Skeletal muscle tissue (tissue), 5 donors: ENCODE data around the gene ODC1. TPM values are rescaled to one million over a fixed set of nuclear protein-coding genes. Genes with fewer than 3 reads are reported as not detected.

Experiments used
- H3K27ac ChIP-seq: one replicate; pipeline ENCODE4 v1.7.0; 2013; ENCODE audit warnings: mild to moderate bottlenecking, low read depth, low read length, inconsistent platforms
- H3K27me3 ChIP-seq, 3 donors: one replicate each; pipeline ENCODE4 v1.7.0; 2013; ENCODE audit warnings: low read length in 3 of 3; ENCODE audit not compliant: control insufficient read depth in 3 of 3, insufficient read depth in 3 of 3
- H3K36me3 ChIP-seq, 3 donors: one replicate each; pipeline ENCODE4 v1.7.0; 2013; ENCODE audit warnings: low read length in 3 of 3; ENCODE audit not compliant: control insufficient read depth in 3 of 3, insufficient read depth in 3 of 3
- H3K4me1 ChIP-seq, 3 donors: one replicate each; pipeline ENCODE4 v1.7.0; 2013; ENCODE audit warnings: low read length in 3 of 3, mild to moderate bottlenecking in 3 of 3; ENCODE audit not compliant: control insufficient read depth in 3 of 3, insufficient read depth in 3 of 3
- H3K4me3 ChIP-seq, 3 donors: one replicate each; pipeline ENCODE4 v1.7.0; 2013; ENCODE audit warnings: low read length in 3 of 3
- H3K9ac ChIP-seq, 3 donors: one replicate each; pipeline ENCODE4 v1.7.0; 2013; ENCODE audit warnings: low read length in 3 of 3, mild to moderate bottlenecking in 3 of 3, moderate library complexity in 2 of 3, low read depth in 1 of 3
- H3K9me3 ChIP-seq, 3 donors: one replicate each; pipeline ENCODE4 v1.7.0; 2013; ENCODE audit warnings: low read length in 3 of 3; ENCODE audit not compliant: control insufficient read depth in 3 of 3
- small RNA-seq: library from RNA; depleted of rRNA; stranded (forward); fragments of <200 nt; gene quantifications from one replicate; pipeline ENCODE3, GENCODE V24; 2014
- total RNA-seq: library from RNA; depleted of rRNA; stranded (reverse); fragments of >200 nt; gene quantifications from one replicate; pipeline ENCODE4 v1.2.3, GENCODE V29; 2014
- donor health status: Osteomylitis.

The ODC1 gene
- total RNA-seq, 1 donor from 2014 or later = 99.7 TPM

DNA sequence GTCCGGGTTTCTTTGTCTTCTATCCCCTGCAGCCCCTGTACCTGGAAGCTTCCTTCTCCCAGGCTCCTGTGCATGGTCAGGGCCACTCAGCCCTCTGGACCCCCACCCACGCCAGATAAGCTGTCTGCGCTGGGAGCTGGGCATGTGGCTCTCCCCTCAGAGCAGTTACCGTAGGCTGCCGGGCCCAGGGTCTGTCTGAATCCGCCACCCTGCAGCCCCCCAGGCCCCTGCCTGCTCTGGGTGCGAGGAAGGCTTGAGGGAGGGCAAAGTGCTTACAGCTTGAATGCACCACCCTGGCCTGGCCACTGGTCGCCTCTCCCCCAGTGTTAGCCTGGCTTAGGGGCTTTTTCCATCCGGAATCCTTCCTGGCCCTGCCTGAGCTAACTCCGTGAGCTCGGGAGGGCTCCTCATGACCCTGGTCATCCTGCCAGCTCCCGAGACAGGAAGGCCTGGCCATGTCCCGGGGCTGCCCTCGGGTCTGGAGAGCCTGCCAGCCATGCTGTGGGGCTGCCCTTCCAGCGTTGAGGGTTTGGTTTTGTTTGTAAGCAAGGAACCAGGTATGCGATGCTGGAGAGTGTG, 50.7 kb downstream of the ODC1 start:
- Histone ChIP-seq H3K9ac (no peak overlapping the region), H3K9me3 (no peaks in the 10 kb centered on the region), H3K4me1 (peaks cover 16 to 47% (median 17%) of the 10 kb centered on the region in 3 donors), H3K27me3 (no peaks in the 10 kb centered on the region), H3K4me3 (no peak overlapping the region), H3K36me3 (no peaks in the 10 kb centered on the region), H3K27ac (no peak overlapping the region)

DNA sequence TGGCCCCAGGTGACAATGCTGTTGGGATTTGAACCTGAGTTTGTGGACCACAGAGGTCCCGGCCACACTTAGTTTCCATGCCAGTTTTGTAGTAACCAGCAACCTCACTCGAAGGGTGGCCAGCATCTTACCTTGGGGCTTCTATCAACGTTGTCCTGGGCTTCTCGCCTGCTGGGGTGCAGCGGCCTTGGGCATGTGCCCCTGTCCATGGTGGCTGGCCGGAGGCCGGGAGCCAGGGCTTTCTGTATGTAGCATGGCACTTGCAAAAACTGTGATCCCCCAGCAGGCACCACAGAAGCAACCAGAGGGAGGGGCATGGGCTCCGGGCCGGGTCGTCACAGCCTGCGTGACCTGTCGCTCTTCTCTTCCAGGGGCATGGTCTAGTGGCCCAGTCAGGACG, 51.7 kb downstream of the ODC1 start:
- Histone ChIP-seq H3K36me3 (no peaks in the 10 kb centered on the region), H3K4me1 (peaks cover 14 to 41% (median 16%) of the 10 kb centered on the region in 3 donors), H3K4me3 (no peak overlapping the region), H3K27me3 (no peaks in the 10 kb centered on the region), H3K27ac (no peak overlapping the region), H3K9ac (no peak overlapping the region), H3K9me3 (no peaks in the 10 kb centered on the region)

DNA sequence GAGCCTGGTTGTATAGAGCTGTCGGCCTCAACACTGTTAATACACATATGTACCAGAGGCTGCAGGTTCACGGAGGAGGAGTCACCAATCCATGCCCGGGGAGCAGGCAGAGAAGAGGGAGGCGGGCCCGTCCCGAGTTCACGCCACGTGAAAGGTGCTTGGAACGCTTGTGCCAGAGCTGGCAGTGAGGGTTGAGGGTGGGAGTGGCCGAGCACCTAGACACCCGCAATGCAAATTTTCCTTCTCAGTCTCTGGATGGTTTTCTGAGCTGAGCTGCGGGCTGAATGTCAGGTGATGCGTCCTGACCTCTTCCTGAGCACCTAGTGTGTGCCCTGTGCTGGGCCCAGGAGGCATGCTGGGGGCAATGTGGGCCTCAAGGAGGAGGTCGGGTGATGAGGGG, 52.2 kb downstream of the ODC1 start:
- Histone ChIP-seq H3K27ac (no peak overlapping the region), H3K9ac (no peak overlapping the region), H3K27me3 (no peaks in the 10 kb centered on the region), H3K4me1 (peaks cover 10 to 36% (median 14%) of the 10 kb centered on the region in 3 donors), H3K4me3 (no peak overlapping the region), H3K9me3 (no peaks in the 10 kb centered on the region), H3K36me3 (no peaks in the 10 kb centered on the region)

DNA sequence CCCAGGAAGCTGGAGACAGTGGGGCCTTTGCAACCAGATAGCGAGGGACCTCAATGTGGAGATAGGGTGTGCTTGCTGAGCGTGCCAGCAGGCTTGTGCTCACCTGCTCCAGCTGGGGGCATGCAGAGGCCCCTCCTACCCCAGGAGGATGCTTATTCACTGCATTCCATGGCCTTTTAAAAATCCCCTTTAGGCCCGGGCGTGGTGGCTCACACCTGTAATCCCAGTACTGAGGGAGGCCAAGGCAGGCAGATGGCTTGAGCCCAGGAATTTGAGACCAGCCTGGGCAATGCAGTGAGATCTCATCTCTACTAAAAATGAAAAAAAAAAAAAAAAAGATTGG, 54.5 kb downstream of the ODC1 start:
- Histone ChIP-seq H3K27me3 (no peaks in the 10 kb centered on the region), H3K9me3 (no peaks in the 10 kb centered on the region), H3K4me1 (peaks cover 8 to 33% (median 19%) of the 10 kb centered on the region in 3 donors), H3K36me3 (no peaks in the 10 kb centered on the region), H3K9ac (no peak overlapping the region), H3K27ac (no peak overlapping the region), H3K4me3 (no peak overlapping the region)

DNA sequence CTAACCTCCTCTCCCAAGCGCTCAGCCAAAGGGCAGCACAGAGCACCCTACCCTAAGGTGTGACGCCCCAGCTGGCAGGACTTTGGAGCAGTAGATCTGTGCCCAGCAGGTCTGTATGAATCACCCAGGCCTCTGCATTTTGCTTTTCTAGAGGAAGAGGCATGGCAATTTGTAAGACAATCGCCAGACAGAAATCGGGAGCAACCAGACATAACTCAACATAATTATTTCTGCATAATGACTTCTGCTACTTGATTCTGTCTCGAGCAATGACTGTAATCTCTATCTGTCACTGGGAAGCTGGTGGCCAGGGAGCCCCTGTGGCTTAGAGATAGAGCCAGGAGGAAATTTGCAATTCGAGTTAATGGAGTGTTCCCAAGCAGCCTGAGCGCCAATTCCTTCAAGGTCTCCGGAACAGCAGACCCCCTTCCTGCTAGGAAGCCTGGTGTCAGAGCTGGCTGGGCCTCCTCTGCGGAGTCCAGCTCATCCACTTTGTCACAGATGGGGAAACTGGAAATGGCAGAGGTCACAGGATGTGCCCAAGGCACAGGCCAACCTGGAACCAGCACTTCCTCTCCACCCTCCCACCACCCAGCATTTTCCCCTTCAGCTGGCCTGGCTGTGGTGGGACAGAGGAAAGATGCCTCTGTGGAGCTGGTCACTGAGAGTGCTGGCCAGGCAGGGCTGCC, 55.0 kb downstream of the ODC1 start:
- Histone ChIP-seq H3K27me3 (no peaks in the 10 kb centered on the region), H3K4me3 (no peak overlapping the region), H3K4me1 (peaks cover 8 to 33% (median 18%) of the 10 kb centered on the region in 3 donors), H3K9me3 (no peaks in the 10 kb centered on the region), H3K9ac (no peak overlapping the region), H3K27ac (no peak overlapping the region), H3K36me3 (no peaks in the 10 kb centered on the region)

DNA sequence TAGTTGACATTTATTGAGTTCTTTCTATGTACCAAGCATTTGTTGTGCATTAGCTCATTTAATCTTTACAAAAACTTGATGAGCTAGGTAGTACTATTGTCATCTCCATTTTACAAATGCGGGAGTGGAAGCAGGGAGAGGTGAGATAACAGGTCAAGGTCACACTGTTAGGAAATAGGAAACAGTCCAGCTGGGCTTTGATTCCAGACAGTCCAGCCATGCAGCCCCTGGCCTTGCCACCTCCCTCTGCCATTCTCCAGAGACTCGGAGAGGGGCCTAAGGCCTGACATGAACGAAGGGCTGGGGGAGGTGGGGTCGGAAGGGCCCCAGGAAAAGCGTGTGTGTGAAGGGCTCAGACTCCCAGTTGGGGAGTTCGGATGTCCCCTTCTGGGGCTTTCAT, 55.6 kb downstream of the ODC1 start:
- H3K9me3 ChIP-seq = no peaks in the 10 kb centered on the region
- H3K27ac ChIP-seq = no peak overlapping the region
- no peak overlapping the region for H3K9ac ChIP-seq
- peaks cover 8 to 32% (median 17%) of the 10 kb centered on the region in 3 donors for H3K4me1 ChIP-seq
- H3K27me3 ChIP-seq = no peaks in the 10 kb centered on the region
- no peak overlapping the region for H3K4me3 ChIP-seq
- H3K36me3 ChIP-seq = no peaks in the 10 kb centered on the region

DNA sequence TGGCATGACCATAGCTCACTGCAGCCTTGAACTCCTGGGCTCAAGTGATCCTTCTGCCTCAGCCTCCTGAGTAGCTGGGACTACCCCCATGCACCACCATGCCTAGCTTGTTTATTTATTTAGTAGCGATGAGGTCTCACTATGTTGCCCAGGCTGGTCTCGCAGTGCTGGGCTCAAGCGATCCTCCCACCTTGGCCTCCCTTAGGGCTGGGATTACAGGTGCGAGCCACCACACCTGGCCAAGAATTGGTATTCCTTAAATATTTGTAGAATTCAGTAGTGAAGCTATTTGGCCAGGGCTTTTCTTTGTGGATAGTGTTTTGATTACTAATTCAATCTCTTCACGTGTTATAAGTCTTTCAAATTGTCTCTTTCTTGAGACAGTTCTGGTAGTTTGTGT, 56.0 kb downstream of the ODC1 start:
- Histone ChIP-seq H3K4me1 (peaks cover 10 to 33% (median 14%) of the 10 kb centered on the region in 3 donors), H3K9ac (no peak overlapping the region)

DNA sequence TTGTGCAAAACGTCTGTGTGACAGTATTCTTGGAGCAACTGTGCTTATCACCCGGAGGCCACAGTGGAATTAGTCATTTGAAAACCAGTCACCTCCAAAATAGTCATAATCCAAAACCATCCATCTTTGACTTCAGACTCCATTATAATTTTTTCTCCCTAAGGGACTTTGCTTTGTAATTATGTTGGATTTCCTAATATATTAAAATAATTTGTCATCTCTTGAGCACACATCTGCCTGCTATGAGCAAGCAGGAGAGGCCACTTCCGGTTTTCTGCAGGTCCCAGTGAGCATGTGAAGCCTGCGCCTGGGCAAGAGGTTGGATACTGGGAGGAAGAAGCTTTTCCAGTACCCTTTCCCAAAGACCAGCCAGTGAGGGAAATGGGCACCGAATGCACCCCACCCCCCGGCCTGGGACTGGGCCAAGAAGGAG, 57.7 kb downstream of the ODC1 start:
- no peaks in the 10 kb centered on the region for H3K9me3 ChIP-seq
- H3K4me1 ChIP-seq = peaks cover 10 to 38% (median 14%) of the 10 kb centered on the region in 3 donors
- no peaks in the 10 kb centered on the region for H3K36me3 ChIP-seq
- H3K27ac ChIP-seq = no peak overlapping the region
- no peak overlapping the region for H3K4me3 ChIP-seq
- H3K27me3 ChIP-seq = no peaks in the 10 kb centered on the region
- no peak overlapping the region for H3K9ac ChIP-seq

More for the DNA sequence above, 56.0 kb downstream of the ODC1 start:
- H3K9me3 ChIP-seq = no peaks in the 10 kb centered on the region
- H3K27me3 ChIP-seq = no peaks in the 10 kb centered on the region
- H3K4me3 ChIP-seq = no peak overlapping the region
- H3K27ac ChIP-seq = no peak overlapping the region
- H3K36me3 ChIP-seq = no peaks in the 10 kb centered on the region

Small RNA genes within 50 kb of the gene (small RNA-seq; reads per million reads assigned to genes)
- gene SNORA80B = 2.5 reads per million, percentile 87 among the genes with 10 or more reads in this experiment

Other genes with a start within 250 kb of the ODC1 start
- 15.1 TPM for gene HPCAL1, start 145.4 kb downstream of the ODC1 start, total RNA-seq
- 36.5 TPM for gene NOL10, start 241.6 kb upstream of the ODC1 start, total RNA-seq